ENCODE results near the gene EID2.

EID2 gene

DNA sequence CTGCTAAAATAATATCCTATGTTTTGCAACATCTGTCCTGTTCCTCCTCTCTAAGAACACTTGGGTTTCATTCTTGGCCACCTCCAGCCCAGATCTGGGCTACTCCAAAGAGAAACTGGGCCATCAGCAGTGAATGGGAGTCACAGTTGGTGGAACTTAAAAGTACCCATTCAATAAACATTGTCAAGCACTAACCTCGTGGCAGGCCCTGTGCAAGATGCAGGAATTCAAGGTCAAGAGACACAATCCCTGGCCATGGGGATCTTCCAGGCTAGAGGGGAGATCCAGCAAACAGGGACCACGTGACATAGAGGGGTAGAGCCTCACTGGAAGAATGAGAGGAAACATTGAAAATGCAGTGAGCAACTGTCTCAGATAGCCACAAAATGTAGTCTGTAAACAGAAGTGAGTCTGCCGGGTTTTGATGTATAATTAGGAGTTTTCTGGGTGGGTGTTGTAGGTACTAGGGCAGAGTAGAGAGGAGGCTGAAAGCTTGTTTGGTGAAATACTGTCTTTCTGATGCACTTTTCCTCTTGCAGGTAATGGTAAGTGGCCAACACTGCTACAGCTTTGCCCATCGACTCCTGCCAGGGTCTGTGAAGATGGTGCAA lies 14.8 kb upstream of the EID2 start:
- Histone ChIP-seq H3K4me1 (ENCODE audit: control insufficient read depth, insufficient read depth, low read length) (no peaks in the 10 kb centered on the region), H3K9me3 (replicated peaks; ENCODE audit: low read length) (no peaks in the 10 kb centered on the region), H3K4me2 (ENCODE audit: low read length) (no peak overlapping the region), H3K36me3 (ENCODE audit: insufficient read depth, low read length) (no peaks in the 10 kb centered on the region), H3K9ac (ENCODE audit: low read depth, low read length) (no peak overlapping the region), H3K4me3 (ENCODE audit: low read length) (no peak overlapping the region), H3K27me3 (ENCODE audit: control insufficient read depth, insufficient read depth, low read length) (peaks cover 30% of the 10 kb centered on the region)

GRCh38 chr19:39553082-39553652 lies 13.2 kb upstream of the EID2 start:
- Histone ChIP-seq H3K4me1 (ENCODE audit: control insufficient read depth, insufficient read depth, low read length) (no peaks in the 10 kb centered on the region), H3K36me3 (ENCODE audit: insufficient read depth, low read length) (no peaks in the 10 kb centered on the region), H3K27me3 (ENCODE audit: control insufficient read depth, insufficient read depth, low read length) (peaks cover 34% of the 10 kb centered on the region), H3K4me3 (ENCODE audit: low read length) (no peak overlapping the region), H3K9me3 (replicated peaks; ENCODE audit: low read length) (no peaks in the 10 kb centered on the region), H3K9ac (ENCODE audit: low read depth, low read length) (no peak overlapping the region), H3K4me2 (ENCODE audit: low read length) (no peak overlapping the region)

GRCh38 chr19:39550197-39550596 lies 10.2 kb upstream of the EID2 start:
- H3K27me3 ChIP-seq (ENCODE audit: control insufficient read depth, insufficient read depth, low read length) = peaks cover 47% of the 10 kb centered on the region
- no peaks in the 10 kb centered on the region for H3K4me1 ChIP-seq (ENCODE audit: control insufficient read depth, insufficient read depth, low read length)
- no peaks in the 10 kb centered on the region for H3K36me3 ChIP-seq (ENCODE audit: insufficient read depth, low read length)
- no peaks in the 10 kb centered on the region for H3K9me3 ChIP-seq (replicated peaks; ENCODE audit: low read length)
- H3K4me2 ChIP-seq (ENCODE audit: low read length) = no peak overlapping the region
- H3K9ac ChIP-seq (ENCODE audit: low read depth, low read length) = no peak overlapping the region
- no peak overlapping the region for H3K4me3 ChIP-seq (ENCODE audit: low read length)

DNA sequence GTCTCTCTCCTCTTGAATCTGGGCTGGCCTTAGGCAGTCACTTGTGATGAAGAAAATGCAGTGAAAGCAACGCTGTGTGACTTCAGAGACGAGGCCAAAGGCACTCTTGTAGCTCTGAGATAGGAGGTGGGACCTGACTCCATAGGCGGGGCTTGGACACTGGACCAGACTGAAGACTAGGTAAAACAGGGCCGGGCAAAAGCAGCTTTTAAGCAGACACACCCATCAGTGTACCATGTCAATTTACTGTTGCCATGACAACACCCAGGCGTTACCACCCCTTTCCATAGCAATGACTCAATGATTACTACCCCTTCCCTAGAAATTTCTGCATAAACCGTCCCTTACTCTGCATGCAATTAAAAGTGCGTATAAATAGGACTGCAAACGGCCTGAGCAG lies 6.6 kb upstream of the EID2 start:
- Histone ChIP-seq H3K9me3 (replicated peaks; ENCODE audit: low read length) (no peaks in the 10 kb centered on the region), H3K9ac (ENCODE audit: low read depth, low read length) (no peak overlapping the region), H3K36me3 (ENCODE audit: insufficient read depth, low read length) (no peaks in the 10 kb centered on the region), H3K4me3 (ENCODE audit: low read length) (no peak overlapping the region), H3K27me3 (ENCODE audit: control insufficient read depth, insufficient read depth, low read length) (peaks cover 49% of the 10 kb centered on the region), H3K4me2 (ENCODE audit: low read length) (no peak overlapping the region), H3K4me1 (ENCODE audit: control insufficient read depth, insufficient read depth, low read length) (no peaks in the 10 kb centered on the region)

DNA sequence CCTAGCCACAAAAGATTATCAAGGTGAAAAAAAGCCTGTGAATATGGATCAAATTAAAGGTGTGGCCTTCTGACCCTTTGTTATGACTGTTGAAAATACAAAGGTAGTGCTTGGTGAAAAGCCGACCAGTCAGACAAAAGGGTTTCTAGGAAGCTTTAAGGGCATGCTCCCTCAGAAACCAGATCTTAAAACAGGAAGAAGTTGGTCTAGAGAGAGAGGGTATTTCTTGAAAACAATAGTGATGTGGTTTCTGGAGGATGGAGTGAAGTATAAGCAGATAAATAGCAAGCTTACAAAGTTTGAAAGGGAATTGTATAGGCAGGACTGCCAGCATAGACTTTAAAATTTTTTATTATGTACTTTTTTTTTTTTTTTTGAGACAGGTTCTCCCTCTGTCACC lies 5.0 kb upstream of the EID2 start:
- Histone ChIP-seq H3K36me3 (ENCODE audit: insufficient read depth, low read length) (no peaks in the 10 kb centered on the region), H3K9me3 (replicated peaks; ENCODE audit: low read length) (no peaks in the 10 kb centered on the region), H3K4me1 (ENCODE audit: control insufficient read depth, insufficient read depth, low read length) (peaks cover 5% of the 10 kb centered on the region), H3K27me3 (ENCODE audit: control insufficient read depth, insufficient read depth, low read length) (peaks cover 44% of the 10 kb centered on the region), H3K4me3 (ENCODE audit: low read length) (no peak overlapping the region), H3K9ac (ENCODE audit: low read depth, low read length) (no peak overlapping the region), H3K4me2 (ENCODE audit: low read length) (no peak overlapping the region)

DNA sequence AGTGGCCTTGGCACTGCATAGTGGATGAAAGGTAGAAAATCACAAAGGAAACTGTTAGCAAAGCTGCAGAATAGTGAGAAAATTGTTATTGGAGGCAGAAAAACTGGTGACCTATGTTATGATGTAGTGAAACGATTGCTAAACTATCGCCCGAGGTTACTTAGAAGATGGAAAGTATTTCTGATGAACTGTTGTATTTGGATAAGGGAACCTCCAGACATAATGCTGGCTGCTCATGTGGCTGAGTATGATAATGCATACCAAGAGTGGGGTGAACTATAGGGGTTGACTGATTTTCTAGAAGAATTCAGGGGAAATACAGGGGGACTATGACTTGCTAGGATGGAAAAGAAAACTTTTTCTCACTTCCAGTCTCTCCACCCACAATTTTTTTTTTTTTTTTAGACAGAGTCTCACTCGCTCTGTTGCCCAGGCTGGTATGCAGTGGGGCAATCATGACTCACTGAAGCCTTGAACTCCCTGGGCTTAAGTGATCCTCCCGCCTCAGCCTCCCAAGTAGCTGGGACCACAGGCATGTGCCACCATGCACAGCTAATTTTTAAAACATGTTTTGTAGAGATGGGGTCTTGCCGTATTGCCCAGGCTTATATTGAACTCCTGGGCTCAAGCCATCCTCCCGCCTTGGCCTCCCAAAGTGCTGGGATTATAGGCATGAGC lies 4.4 kb upstream of the EID2 start:
- H3K36me3 ChIP-seq (ENCODE audit: insufficient read depth, low read length) = no peaks in the 10 kb centered on the region
- H3K9me3 ChIP-seq (replicated peaks; ENCODE audit: low read length) = no peaks in the 10 kb centered on the region
- H3K9ac ChIP-seq (ENCODE audit: low read depth, low read length) = no peak overlapping the region
- H3K27me3 ChIP-seq (ENCODE audit: control insufficient read depth, insufficient read depth, low read length) = peaks cover 40% of the 10 kb centered on the region
- peaks cover 5% of the 10 kb centered on the region for H3K4me1 ChIP-seq (ENCODE audit: control insufficient read depth, insufficient read depth, low read length)
- no peak overlapping the region for H3K4me2 ChIP-seq (ENCODE audit: low read length)
- H3K4me3 ChIP-seq (ENCODE audit: low read length) = no peak overlapping the region

DNA sequence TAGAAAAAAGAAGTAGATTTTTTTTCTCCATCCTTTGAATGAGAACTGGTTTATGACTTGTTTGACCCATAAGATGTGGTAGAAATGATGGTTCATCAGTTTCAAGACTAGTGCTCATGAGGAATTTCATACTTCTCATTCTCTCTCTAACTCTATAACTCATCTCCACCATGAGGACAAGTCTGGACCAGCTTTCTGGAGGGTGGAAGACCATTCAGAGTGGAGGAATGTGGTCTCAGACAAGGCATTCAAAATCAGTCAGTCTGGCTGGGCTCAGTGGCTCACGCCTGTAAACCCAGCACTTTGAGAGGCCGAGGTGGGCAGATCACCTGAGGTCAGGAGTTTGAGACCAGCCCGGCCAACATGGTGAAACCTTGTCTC lies 3.5 kb upstream of the EID2 start:
- Histone ChIP-seq H3K9me3 (replicated peaks; ENCODE audit: low read length) (no peaks in the 10 kb centered on the region), H3K27me3 (ENCODE audit: control insufficient read depth, insufficient read depth, low read length) (peaks cover 38% of the 10 kb centered on the region), H3K4me2 (ENCODE audit: low read length) (no peak overlapping the region), H3K9ac (ENCODE audit: low read depth, low read length) (no peak overlapping the region), H3K4me1 (ENCODE audit: control insufficient read depth, insufficient read depth, low read length) (peaks cover 12% of the 10 kb centered on the region), H3K36me3 (ENCODE audit: insufficient read depth, low read length) (no peaks in the 10 kb centered on the region), H3K4me3 (ENCODE audit: low read length) (no peak overlapping the region)

DNA sequence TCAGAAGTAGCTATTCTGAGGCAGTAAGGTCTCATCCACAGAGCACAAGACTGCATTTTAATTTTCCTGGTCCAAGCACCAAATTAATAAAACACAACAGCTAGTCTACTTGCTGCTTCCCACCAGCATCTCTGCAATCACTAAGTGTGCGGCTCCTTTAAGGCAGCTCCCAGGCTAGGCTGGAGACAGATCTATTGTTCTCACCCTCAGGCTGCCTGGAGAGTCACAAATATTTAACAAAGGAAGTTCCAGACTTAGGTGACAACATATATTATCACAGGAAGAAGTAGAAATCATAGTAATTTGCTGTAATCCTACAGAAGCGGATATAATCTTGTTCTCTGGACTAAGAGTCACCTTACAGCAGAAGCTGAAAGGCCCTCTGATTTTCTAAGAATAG lies 2.2 kb upstream of the EID2 start:
- no peak overlapping the region for H3K9ac ChIP-seq (ENCODE audit: low read depth, low read length)
- H3K4me3 ChIP-seq (ENCODE audit: low read length) = no peak overlapping the region
- no peak overlapping the region for H3K4me2 ChIP-seq (ENCODE audit: low read length)
- no peaks in the 10 kb centered on the region for H3K9me3 ChIP-seq (replicated peaks; ENCODE audit: low read length)
- peaks cover 30% of the 10 kb centered on the region for H3K27me3 ChIP-seq (ENCODE audit: control insufficient read depth, insufficient read depth, low read length)
- no peaks in the 10 kb centered on the region for H3K36me3 ChIP-seq (ENCODE audit: insufficient read depth, low read length)
- H3K4me1 ChIP-seq (ENCODE audit: control insufficient read depth, insufficient read depth, low read length) = peaks cover 18% of the 10 kb centered on the region

GRCh38 chr19:39540333-39540673 lies 342 bp upstream of the EID2 start:
- H3K36me3 ChIP-seq (ENCODE audit: insufficient read depth, low read length) = no peaks in the 10 kb centered on the region
- H3K27me3 ChIP-seq (ENCODE audit: control insufficient read depth, insufficient read depth, low read length) = peaks cover 15% of the 10 kb centered on the region
- H3K4me1 ChIP-seq (ENCODE audit: control insufficient read depth, insufficient read depth, low read length) = peaks cover 18% of the 10 kb centered on the region
- peak overlapping the region; percentile 60 for H3K4me3 ChIP-seq (ENCODE audit: low read length)
- H3K9ac ChIP-seq (ENCODE audit: low read depth, low read length) = peak overlapping the region; percentile 56
- no peaks in the 10 kb centered on the region for H3K9me3 ChIP-seq (replicated peaks; ENCODE audit: low read length)
- peak overlapping the region; percentile 83 for H3K4me2 ChIP-seq (ENCODE audit: low read length)

GRCh38 chr19:39539165-39539517 lies 820 bp downstream of the EID2 start:
- H3K9me3 ChIP-seq (replicated peaks; ENCODE audit: low read length) = no peaks in the 10 kb centered on the region

DNA sequence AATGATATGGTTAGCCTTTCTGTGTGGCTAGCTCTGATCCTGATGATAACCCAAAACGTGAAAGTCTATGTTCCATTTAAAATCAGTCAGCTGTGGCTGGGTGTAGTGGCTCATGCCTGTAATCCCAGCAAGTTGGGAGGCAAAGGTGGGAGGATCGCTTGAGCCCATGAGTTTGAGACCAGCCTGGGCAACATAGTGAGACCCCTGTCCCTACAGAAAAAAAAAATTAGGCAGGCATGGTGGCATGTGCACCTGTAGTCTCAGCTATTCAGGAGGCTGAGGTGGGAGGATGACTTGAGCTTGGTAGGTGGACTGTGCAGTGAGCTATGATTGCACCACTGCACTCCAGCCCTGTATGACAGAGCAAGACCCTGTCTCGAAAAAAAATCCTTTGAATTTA lies 6.2 kb downstream of the EID2 start:
- Histone ChIP-seq H3K4me1 (ENCODE audit: control insufficient read depth, insufficient read depth, low read length) (peaks cover 8% of the 10 kb centered on the region), H3K27me3 (ENCODE audit: control insufficient read depth, insufficient read depth, low read length) (no peaks in the 10 kb centered on the region), H3K4me3 (ENCODE audit: low read length) (no peak overlapping the region), H3K36me3 (ENCODE audit: insufficient read depth, low read length) (no peaks in the 10 kb centered on the region), H3K9ac (ENCODE audit: low read depth, low read length) (no peak overlapping the region), H3K9me3 (replicated peaks; ENCODE audit: low read length) (no peaks in the 10 kb centered on the region), H3K4me2 (ENCODE audit: low read length) (no peak overlapping the region)

More at GRCh38 chr19:39539165-39539517, 820 bp downstream of the EID2 start:
- Histone ChIP-seq H3K27me3 (ENCODE audit: control insufficient read depth, insufficient read depth, low read length) (peaks cover 8% of the 10 kb centered on the region), H3K4me1 (ENCODE audit: control insufficient read depth, insufficient read depth, low read length) (peaks cover 18% of the 10 kb centered on the region), H3K9ac (ENCODE audit: low read depth, low read length) (peak overlapping the region; percentile 96), H3K36me3 (ENCODE audit: insufficient read depth, low read length) (no peaks in the 10 kb centered on the region), H3K4me3 (ENCODE audit: low read length) (peak overlapping the region; percentile 95), H3K4me2 (ENCODE audit: low read length) (peak overlapping the region; percentile 87)

- no peak overlapping the region for H3K9ac ChIP-seq (ENCODE audit: low read depth, low read length)
- no peaks in the 10 kb centered on the region for H3K27me3 ChIP-seq (ENCODE audit: control insufficient read depth, insufficient read depth, low read length)
- no peak overlapping the region for H3K4me3 ChIP-seq (ENCODE audit: low read length)
- peak overlapping the region; percentile 50 for H3K4me2 ChIP-seq (ENCODE audit: low read length)
- H3K9me3 ChIP-seq (replicated peaks; ENCODE audit: low read length) = no peaks in the 10 kb centered on the region
- no peaks in the 10 kb centered on the region for H3K36me3 ChIP-seq (ENCODE audit: insufficient read depth, low read length)
- peaks cover 1% of the 10 kb centered on the region for H3K4me1 ChIP-seq (ENCODE audit: control insufficient read depth, insufficient read depth, low read length)
These were observed 6.9 kb downstream of the EID2 start for GRCh38 chr19:39533003-39533512.
